Measurements from ENCODE around the gene TECPR1. TPM values are rescaled to one million over a fixed set of nuclear protein-coding genes. Genes with fewer than 3 reads are reported as not detected.

TECPR1 gene
- total and polyA plus RNA-seq, 3 donors from 2014 or later, result 13.5 to 24.6 (median 18.5) TPM

DNA sequence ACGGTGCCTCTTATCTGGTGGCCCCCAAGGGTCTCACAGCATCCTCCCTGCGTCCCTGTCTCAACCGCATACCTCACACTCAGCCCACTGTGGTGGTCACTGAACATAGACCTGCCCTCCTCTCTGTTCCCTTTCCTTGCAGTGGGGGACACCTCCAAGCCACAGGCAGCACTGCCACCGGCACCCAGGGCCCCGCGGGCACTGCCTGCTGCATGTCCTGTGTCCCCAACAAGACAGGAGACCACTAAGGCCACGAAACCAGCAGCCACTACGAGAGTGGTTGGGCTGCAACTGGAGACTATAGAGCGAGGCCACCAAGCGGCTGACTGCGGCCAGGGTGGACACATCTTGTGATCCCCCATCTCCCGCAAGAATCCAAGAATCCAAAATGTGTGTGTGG lies 44.8 kb upstream of the TECPR1 start:
- no peak for DNase-seq
- intact Hi-C loops (cut with DNase I; ENCODE audit: low total_unique reads), result no loop called here
- Histone ChIP-seq H3K9me3 (no peaks in the 10 kb centered on the region), H3K27me3 (no peaks in the 10 kb centered on the region), H3K36me3 (ENCODE audit: low read depth, missing control alignments) (no peaks in the 10 kb centered on the region), H3K27ac (no peak overlapping the region), H3K4me3 (no peak overlapping the region), H3K4me1 (no peaks in the 10 kb centered on the region)
- WGBS, 2 donors, result 85 to 88% methylated on average over 3 to 12 of the region's 12 CpGs
- TF ChIP-seq CTCF (IDR thresholded peaks at IDR 0.05) (no peak), POLR2A (IDR thresholded peaks at IDR 0.05) (no peak)

DNA sequence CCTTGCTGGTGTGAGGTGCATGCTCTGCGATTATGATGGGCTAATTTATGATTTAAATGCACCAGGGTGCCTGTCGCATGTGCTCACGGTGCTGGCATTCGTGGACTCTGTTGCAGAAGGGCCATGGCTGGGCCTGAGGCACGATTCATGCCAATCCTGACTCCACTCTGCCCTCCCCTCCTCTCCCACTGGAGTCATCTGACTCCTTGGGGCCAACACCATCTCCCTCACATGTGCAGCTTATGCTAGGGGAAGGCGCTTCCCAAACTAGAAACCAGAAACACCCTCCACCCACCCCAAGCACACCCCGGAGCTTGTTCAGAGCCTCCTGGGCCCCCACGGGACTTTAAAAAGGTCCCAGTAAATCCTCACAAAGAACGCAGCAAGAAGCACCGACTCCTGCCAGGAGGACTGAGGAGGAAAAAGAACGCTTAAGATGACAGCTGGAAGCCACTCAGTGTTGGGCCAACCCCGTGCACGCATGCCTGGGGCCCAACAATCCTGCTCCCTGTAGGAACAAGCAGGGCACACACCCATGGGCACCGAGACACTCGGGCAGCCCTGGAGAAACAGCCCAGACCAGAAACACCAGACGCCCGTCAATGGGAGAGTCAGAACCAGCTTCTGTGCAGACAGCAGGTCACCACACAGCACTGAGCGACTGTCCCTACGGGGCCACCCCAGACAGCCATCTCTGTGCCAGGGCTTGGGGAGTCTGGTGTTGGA lies 43.6 kb upstream of the TECPR1 start:
- Histone ChIP-seq H3K36me3 (ENCODE audit: low read depth, missing control alignments) (no peaks in the 10 kb centered on the region), H3K27ac (no peak overlapping the region), H3K4me1 (no peaks in the 10 kb centered on the region), H3K27me3 (no peaks in the 10 kb centered on the region), H3K9me3 (no peaks in the 10 kb centered on the region), H3K4me3 (no peak overlapping the region)
- WGBS, 2 donors, result 88 to 91% methylated on average over 19 of the region's 19 CpGs
- no peak for TF ChIP-seq CTCF (IDR thresholded peaks at IDR 0.05)
- no peak for TF ChIP-seq POLR2A (IDR thresholded peaks at IDR 0.05)
- DNase-seq, result no peak
- intact Hi-C loops (cut with DNase I; ENCODE audit: low total_unique reads), result no loop called here

DNA sequence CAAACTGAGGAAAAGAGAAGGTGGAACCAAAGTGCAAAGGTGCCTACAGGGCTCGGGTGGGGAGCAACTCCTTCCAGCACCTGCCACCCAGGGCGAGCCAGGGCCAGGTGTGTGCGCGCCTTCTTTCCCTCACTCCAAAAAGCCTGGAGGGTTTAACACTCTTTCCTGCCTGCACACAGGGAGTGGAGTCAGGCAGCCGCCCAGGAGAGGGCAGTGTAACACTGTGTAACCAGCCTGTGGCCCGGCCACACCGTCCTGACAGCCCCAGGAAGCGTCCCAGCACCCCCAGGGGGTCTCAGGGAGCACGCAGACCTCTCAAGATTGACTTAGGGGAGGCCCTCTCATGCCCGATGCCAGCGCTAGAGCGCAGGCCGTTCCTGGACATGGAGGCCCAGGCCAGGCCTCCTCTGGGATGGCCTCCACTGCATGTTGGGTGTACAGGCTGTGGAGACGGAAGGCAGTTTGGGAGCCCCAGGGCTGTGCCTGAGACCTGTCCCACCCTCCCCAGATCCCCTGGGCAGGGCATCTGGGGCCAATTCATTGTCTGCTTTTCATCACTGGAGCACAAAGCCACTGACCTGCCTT lies 42.9 kb upstream of the TECPR1 start:
- Histone ChIP-seq H3K36me3 (ENCODE audit: low read depth, missing control alignments) (no peaks in the 10 kb centered on the region), H3K4me3 (no peak overlapping the region), H3K4me1 (no peaks in the 10 kb centered on the region), H3K9me3 (no peaks in the 10 kb centered on the region), H3K27me3 (no peaks in the 10 kb centered on the region), H3K27ac (no peak overlapping the region)
- TF ChIP-seq POLR2A (IDR thresholded peaks at IDR 0.05) (no peak), CTCF (IDR thresholded peaks at IDR 0.05) (peak; percentile 12 to 34 (median 12))
- WGBS, 2 donors, result 74 to 83% methylated on average over 11 to 14 of the region's 14 CpGs
- intact Hi-C loops (cut with DNase I; ENCODE audit: low total_unique reads), result no loop called here
- DNase-seq, result peak; percentile 51

DNA sequence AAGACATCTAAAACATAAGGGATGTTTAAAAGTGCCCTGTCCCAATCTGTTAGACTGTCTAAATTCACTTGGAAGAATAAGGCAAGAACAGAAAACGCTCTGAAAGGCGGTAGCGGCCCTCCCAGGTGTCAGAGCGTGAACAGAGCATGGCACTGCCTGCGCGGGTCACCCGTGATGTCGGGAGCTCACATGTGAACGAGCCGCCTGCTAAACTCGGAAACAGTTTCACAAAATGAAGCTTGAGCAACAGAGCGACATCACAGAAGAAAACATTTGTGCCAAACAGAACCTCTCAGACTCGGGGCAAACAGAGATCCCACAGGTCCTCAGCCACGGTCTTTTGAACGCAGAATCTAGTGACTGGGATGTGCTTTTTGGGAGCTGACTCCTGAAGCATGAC lies 42.3 kb upstream of the TECPR1 start:
- TF ChIP-seq CTCF (IDR thresholded peaks at IDR 0.05) (no peak), POLR2A (IDR thresholded peaks at IDR 0.05) (no peak)
- intact Hi-C loops (cut with DNase I; ENCODE audit: low total_unique reads), result no loop called here
- Histone ChIP-seq H3K27ac (no peak overlapping the region), H3K4me3 (no peak overlapping the region), H3K9me3 (no peaks in the 10 kb centered on the region), H3K27me3 (no peaks in the 10 kb centered on the region), H3K36me3 (ENCODE audit: low read depth, missing control alignments) (no peaks in the 10 kb centered on the region), H3K4me1 (no peaks in the 10 kb centered on the region)
- WGBS, 2 donors, result 88 to 90% methylated on average over 15 of the region's 15 CpGs
- DNase-seq, result no peak

GRCh38 chr7:98293746-98294145 lies 41.7 kb upstream of the TECPR1 start:
- H3K9me3 ChIP-seq, result no peaks in the 10 kb centered on the region
- H3K4me1 ChIP-seq, result no peaks in the 10 kb centered on the region
- H3K27ac ChIP-seq, result no peak overlapping the region
- no peak for TF ChIP-seq POLR2A (IDR thresholded peaks at IDR 0.05)
- no peak for TF ChIP-seq CTCF (IDR thresholded peaks at IDR 0.05)
- no peaks in the 10 kb centered on the region for H3K36me3 ChIP-seq (ENCODE audit: low read depth, missing control alignments)
- no peak for DNase-seq
- 90 to 93% methylated on average over 13 of the region's 13 CpGs for WGBS, 2 donors
- intact Hi-C loops (cut with DNase I; ENCODE audit: low total_unique reads), result no loop called here
- H3K4me3 ChIP-seq, result no peak overlapping the region
- H3K27me3 ChIP-seq, result no peaks in the 10 kb centered on the region

Measured in testis (tissue), 3 donors.